GM12875 (cell line): ENCODE data around the gene SIX3.
A peak's percentile ranks its signal among the peaks of the same experiment; 100 is the strongest.

Experiments
- H3K4me3 ChIP-seq: one replicate; pipeline ENCODE4 v1.5.1; 2011; ENCODE audit warnings: low read depth, low read length, control low read depth
- TF ChIP-seq, protein P1 (sequence below): IDR thresholded peaks from 2 replicates; pipeline ENCODE4 v1.5.1; 2011; ENCODE audit warnings: low read depth, mild to moderate bottlenecking, control low read depth, inconsistent platforms, low read length, moderate library complexity, borderline replicate concordance; ENCODE audit not compliant: insufficient read depth

SIX3 gene

GRCh38 chr2:44960871-44961270, 19.4 kb downstream of the SIX3 start:
- H3K4me3 ChIP-seq = no peak overlapping the region
- TF ChIP-seq, protein P1, sequence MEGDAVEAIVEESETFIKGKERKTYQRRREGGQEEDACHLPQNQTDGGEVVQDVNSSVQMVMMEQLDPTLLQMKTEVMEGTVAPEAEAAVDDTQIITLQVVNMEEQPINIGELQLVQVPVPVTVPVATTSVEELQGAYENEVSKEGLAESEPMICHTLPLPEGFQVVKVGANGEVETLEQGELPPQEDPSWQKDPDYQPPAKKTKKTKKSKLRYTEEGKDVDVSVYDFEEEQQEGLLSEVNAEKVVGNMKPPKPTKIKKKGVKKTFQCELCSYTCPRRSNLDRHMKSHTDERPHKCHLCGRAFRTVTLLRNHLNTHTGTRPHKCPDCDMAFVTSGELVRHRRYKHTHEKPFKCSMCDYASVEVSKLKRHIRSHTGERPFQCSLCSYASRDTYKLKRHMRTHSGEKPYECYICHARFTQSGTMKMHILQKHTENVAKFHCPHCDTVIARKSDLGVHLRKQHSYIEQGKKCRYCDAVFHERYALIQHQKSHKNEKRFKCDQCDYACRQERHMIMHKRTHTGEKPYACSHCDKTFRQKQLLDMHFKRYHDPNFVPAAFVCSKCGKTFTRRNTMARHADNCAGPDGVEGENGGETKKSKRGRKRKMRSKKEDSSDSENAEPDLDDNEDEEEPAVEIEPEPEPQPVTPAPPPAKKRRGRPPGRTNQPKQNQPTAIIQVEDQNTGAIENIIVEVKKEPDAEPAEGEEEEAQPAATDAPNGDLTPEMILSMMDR = no peak

GRCh38 chr2:44962176-44962695, 20.7 kb downstream of the SIX3 start:
- TF ChIP-seq, protein P1 = no peak
- no peak overlapping the region for H3K4me3 ChIP-seq

GRCh38 chr2:44964752-44965236, 23.3 kb downstream of the SIX3 start:
- TF ChIP-seq, protein P1 = peak; percentile 51
- no peak overlapping the region for H3K4me3 ChIP-seq

DNA sequence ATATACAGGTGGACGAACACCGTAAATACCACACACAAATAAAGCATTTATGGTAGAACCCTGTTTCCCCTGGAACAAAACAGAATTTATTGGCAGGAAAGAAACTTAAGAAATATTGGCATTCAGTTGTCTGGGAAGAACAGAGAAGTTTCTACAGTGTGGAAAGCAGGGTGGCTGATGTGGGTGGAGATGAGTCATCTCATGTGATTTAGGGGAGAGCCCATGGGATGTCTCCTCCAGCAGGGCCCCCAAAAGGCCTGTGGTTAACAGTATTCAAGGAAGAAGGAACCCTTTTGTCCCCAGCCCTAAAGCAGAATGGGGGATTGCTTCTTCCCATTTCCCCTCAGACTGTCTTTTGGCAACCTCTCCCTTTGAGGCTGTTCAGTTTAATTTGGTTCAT, 24.2 kb downstream of the SIX3 start:
- TF ChIP-seq, protein P1 = no peak
- H3K4me3 ChIP-seq = no peak overlapping the region

GRCh38 chr2:44967056-44967455, 25.6 kb downstream of the SIX3 start:
- TF ChIP-seq, protein P1 = no peak
- no peak overlapping the region for H3K4me3 ChIP-seq

DNA sequence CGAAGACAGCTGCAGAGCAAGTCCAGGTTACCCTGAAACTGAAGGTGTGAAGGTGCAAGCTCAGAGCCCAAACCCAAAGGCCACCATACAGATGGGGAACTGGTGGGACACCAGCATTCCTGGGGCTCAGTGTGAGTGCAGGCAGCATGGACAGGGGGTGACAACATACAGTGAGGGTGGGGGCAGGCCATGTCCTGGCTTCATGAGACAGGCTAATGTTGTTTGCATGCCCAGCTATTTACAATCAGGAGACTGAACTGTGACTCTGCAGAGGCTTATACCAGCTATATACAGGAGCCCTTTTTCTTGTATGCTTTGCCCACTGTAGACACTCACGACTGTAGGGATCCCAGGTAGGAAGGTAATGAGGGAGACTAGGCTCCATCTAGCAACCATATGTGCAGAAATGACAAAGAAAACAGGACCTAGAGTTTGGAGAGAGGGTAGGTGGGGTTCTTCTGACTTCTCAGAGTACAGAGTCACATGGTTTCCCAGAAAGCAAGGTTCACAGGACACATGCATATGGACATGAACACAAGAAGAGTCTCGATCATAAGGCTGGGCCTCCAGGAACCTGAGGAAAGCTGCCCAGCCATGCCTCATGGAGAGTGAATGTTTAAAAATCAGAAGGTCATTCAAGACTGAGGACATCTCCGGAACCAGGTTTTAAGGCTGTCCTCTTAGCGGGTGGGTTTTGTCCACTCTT, 26.4 kb downstream of the SIX3 start:
- TF ChIP-seq, protein P1 = no peak
- H3K4me3 ChIP-seq = no peak overlapping the region

GRCh38 chr2:44969936-44970335, 28.4 kb downstream of the SIX3 start:
- TF ChIP-seq, protein P1 = no peak

More at GRCh38 chr2:44969936-44970335, 28.4 kb downstream of the SIX3 start:
- H3K4me3 ChIP-seq = no peak overlapping the region
